Bronchial epithelial cell (primary cell): Measurements from ENCODE around the gene RSL24D1. TPM values are rescaled to one million over a fixed set of nuclear protein-coding genes. Genes with fewer than 3 reads are reported as not detected.

Source experiments
- DNase-seq: peaks from one replicate; pipeline ENCODE4 v3.0.0-alpha.2; 2010; ENCODE audit warnings: low read depth
- FAIRE-seq: peaks from 2 replicates; lab custom pipeline; 2011; peaks lifted over from hg19 to GRCh38; lab: Jason Lieb, UNC
- H3K27me3 ChIP-seq: 2 replicates; pipeline ENCODE4 v1.5.1; 2011; ENCODE audit warnings: low read length; ENCODE audit not compliant: control insufficient read depth, insufficient read depth
- H3K36me3 ChIP-seq: 2 replicates; pipeline ENCODE4 v1.5.1; 2011; ENCODE audit warnings: low read length; ENCODE audit not compliant: control insufficient read depth, insufficient read depth
- H3K4me3 ChIP-seq: 2 replicates; pipeline ENCODE4 v1.5.1; 2011; ENCODE audit warnings: mild to moderate bottlenecking, low read depth, low read length, control low read depth
- total RNA-seq: library from RNA; depleted of rRNA; stranded (reverse); fragments of >200 nt; gene quantifications from 2 replicates; pipeline ENCODE4 v1.2.1, GENCODE V29; 2014
- TF ChIP-seq, protein P1 (sequence below): IDR thresholded peaks from 2 replicates; pipeline ENCODE4 v1.5.1; 2011; ENCODE audit warnings: mild to moderate bottlenecking, moderate library complexity, low read length, control low read depth, inconsistent platforms; ENCODE audit not compliant: insufficient read depth, severe bottlenecking

RSL24D1 gene
- 155 and 174 TPM in 2 replicates for total RNA-seq

DNA sequence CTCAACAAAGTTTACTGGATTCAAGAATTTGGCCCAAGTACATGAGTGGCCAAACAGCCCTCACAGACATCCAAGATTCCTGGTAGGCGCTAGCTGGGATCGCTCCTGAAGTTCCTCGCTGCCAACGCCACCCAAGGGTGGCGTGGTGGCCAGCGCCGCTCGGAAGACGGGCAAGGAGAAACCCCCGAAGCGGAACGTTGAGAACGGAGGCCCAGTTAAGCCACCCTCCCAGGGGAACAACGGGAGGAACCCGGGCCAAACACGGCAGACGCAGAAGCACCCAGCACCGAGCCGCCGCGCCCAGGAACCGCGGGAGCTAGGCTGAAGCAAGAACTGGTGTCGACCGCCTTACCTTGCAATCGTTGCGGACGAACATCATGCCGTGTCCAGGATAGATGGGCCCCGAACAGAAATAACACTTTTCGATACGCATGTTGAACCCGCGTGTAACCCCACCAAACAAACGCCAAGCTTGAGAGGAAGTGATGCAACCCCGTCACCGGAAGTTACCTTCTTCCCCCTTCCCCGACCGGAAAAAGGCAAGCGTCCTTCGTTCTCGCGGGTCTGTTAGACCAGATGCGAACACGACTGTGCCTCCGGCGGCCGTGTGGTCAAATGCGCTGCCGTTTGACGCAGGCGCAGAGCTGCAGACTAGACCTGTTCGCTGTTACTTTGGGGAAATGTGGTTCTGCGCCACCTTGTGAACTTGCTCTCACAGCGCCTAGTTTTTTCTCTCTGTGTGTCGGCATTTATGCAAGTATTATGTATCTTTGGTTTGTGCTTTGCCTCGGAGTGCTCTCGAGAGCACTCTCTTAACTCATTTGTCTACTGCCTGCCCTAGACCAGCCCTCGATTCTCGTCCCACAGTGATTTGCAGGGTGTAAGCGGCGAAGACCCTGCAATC, at the start of gene RSL24D1:
Gene RSL24D1 (minus strand): TSS at position 484 of the 904 bp plus-strand sequence. CDS start 51 bp downstream, at position 433.
- TF ChIP-seq, protein P1, sequence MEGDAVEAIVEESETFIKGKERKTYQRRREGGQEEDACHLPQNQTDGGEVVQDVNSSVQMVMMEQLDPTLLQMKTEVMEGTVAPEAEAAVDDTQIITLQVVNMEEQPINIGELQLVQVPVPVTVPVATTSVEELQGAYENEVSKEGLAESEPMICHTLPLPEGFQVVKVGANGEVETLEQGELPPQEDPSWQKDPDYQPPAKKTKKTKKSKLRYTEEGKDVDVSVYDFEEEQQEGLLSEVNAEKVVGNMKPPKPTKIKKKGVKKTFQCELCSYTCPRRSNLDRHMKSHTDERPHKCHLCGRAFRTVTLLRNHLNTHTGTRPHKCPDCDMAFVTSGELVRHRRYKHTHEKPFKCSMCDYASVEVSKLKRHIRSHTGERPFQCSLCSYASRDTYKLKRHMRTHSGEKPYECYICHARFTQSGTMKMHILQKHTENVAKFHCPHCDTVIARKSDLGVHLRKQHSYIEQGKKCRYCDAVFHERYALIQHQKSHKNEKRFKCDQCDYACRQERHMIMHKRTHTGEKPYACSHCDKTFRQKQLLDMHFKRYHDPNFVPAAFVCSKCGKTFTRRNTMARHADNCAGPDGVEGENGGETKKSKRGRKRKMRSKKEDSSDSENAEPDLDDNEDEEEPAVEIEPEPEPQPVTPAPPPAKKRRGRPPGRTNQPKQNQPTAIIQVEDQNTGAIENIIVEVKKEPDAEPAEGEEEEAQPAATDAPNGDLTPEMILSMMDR, result peak; percentile 63
- FAIRE-seq, result peak; percentile 99
- DNase-seq, result peak; percentile 98
- Histone ChIP-seq H3K4me3 (peak within 1 kb of the TSS; percentile 85), H3K36me3 (peaks cover 4% of the 10 kb centered on the region), H3K27me3 (no peaks in the 10 kb centered on the region)

DNA sequence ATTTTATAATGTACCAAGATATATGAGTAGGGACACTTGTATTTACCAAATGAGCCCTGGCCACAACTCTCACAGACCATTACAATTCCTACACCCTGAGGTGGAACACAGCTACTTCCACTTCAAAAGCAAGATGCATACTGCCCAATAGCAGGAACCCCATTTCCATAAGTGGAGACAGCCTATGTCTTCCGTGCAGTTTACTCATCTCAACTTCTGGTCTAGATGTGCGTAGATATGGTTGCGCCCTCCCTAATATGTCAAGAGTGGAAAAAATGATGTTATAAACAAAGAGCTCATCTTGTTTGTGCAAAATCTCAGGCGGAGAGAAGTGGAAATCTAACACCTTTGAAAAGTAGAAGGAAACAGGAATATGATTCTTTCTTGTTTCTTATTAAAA, 48.3 kb upstream of the RSL24D1 start:
- no peaks in the 10 kb centered on the region for H3K36me3 ChIP-seq
- TF ChIP-seq, protein P1, result no peak
- H3K27me3 ChIP-seq, result no peaks in the 10 kb centered on the region
- no peak for DNase-seq
- FAIRE-seq, result no peak
- no peak overlapping the region for H3K4me3 ChIP-seq

DNA sequence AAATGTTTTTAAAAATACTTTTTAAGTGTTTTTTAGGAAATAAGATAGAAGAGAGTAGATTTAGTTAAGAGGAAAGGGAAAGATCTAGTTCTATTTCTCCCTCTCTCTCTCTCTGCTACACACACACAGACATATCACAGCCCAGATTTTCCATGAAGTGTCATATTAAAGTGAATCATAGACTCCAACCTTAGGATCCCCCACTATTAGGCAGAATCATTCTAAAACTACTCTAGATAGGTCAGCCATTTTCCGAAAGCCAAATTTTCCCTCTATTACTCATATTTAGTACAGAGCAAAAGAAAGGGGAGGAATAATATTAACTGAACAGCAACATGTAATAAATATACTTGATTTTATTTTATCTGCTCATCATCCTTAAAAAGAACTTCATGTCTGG, 45.1 kb upstream of the RSL24D1 start:
- no peaks in the 10 kb centered on the region for H3K36me3 ChIP-seq
- H3K27me3 ChIP-seq, result no peaks in the 10 kb centered on the region
- H3K4me3 ChIP-seq, result no peak overlapping the region
- FAIRE-seq (no peak), DNase-seq (peak; percentile 41)
- TF ChIP-seq, protein P1, result no peak

DNA sequence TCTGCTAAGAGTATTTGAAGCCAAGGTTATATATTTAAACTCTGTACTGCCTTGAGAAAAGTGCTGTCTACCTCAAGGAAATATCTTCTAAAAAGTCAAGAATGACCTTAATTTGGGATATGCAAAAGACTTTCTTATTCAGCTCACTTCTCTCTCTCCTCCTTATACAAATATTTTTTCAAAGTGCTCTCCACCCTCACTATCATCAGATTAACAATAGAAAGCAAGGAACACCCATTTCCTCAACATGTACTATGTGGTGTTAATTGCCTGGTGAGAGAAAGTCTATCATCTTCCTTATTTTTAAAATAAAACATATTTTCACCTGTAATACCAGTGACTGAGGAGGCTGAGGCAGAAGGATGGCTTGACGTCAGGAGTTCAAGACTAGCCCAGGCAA, 44.4 kb upstream of the RSL24D1 start:
- DNase-seq, result no peak
- Histone ChIP-seq H3K27me3 (no peaks in the 10 kb centered on the region), H3K36me3 (no peaks in the 10 kb centered on the region), H3K4me3 (no peak overlapping the region)
- TF ChIP-seq, protein P1, result no peak
- FAIRE-seq, result no peak

DNA sequence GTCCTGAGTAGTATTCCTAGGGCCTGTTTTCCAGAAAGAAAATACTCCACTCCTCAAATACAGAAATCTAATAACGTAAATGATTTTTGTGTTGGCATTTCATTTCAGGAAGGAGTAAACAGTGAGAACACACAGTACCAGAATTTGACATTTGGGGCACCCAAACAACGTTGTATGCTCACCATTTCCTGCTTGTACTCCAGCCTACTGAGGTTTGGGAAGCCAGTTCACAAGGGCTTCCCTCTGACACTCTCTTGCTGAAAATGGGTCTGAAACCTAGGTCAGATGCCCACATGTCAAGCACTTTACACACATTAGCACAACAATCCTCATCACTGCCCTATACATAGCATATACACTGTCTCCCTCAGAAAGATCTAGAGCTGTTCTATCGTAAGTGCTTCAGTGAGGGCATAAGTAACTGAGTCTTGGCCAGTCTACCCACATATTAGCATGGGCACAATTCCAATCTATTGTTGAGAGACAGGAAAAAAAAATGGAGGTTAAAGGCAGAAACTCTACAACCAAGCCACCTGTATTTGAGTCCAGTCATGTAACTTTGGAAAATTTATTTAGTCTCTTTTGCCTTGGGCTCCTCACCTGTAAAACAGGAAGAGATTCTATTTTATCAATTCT, 43.5 kb upstream of the RSL24D1 start:
- TF ChIP-seq, protein P1, result no peak
- no peak for FAIRE-seq
- no peak for DNase-seq

More for the DNA sequence above, 43.5 kb upstream of the RSL24D1 start:
- H3K27me3 ChIP-seq, result no peaks in the 10 kb centered on the region
- no peak overlapping the region for H3K4me3 ChIP-seq
- no peaks in the 10 kb centered on the region for H3K36me3 ChIP-seq
